Stimulated activated CD4-positive, alpha-beta T cell treated with anti-CD3 and anti-CD28 coated beads, Interleukin-12 subunit alpha, Interleukin-12 subunit beta, amount 100 ng/mL, for 4 hours (primary cell): ENCODE results near the gene TMEM89.

ENCODE experiments used
- DNase-seq: peaks from one replicate; pipeline ENCODE4 v3.0.0-alpha.2; 2020

The TMEM89 gene

GRCh38 chr3:48609088-48610005, 12.2 kb downstream of the TMEM89 start, which contains the start of gene UQCRC1:
UQCRC1 (minus strand) TSS chr3:48609646; CDS start chr3:48609620, 26 bp downstream.
- peak; percentile 90 for DNase-seq

GRCh38 chr3:48607519-48607918, 14.1 kb downstream of the TMEM89 start:
- DNase-seq: no peak

GRCh38 chr3:48601622-48601994, 20.0 kb downstream of the TMEM89 start:
- DNase-seq: no peak

GRCh38 chr3:48600711-48601621, 20.6 kb downstream of the TMEM89 start:
- no peak for DNase-seq

GRCh38 chr3:48599509-48600285, 21.9 kb downstream of the TMEM89 start:
- DNase-seq: no peak

GRCh38 chr3:48599077-48599501, 22.5 kb downstream of the TMEM89 start:
- DNase-seq: no peak

- no peak for DNase-seq
These were observed 23.1 kb downstream of the TMEM89 start for GRCh38 chr3:48598323-48599076.

GRCh38 chr3:48597408-48597800, 24.2 kb downstream of the TMEM89 start:
- DNase-seq: no peak

- no peak for DNase-seq
These were observed 24.7 kb downstream of the TMEM89 start for GRCh38 chr3:48596676-48597407.

- DNase-seq: no peak
These were observed 25.4 kb downstream of the TMEM89 start for GRCh38 chr3:48596157-48596556.

- no peak for DNase-seq
These were observed 25.9 kb downstream of the TMEM89 start for GRCh38 chr3:48595526-48596121.

- no peak for DNase-seq
These were observed 26.5 kb downstream of the TMEM89 start, which contains the start of gene COL7A1 for GRCh38 chr3:48595075-48595525. COL7A1 (minus strand) TSS chr3:48595329; CDS start chr3:48595159, 170 bp downstream.

GRCh38 chr3:48594417-48595049, 27.0 kb downstream of the TMEM89 start:
- no peak for DNase-seq

- DNase-seq: no peak
These were observed 28.2 kb downstream of the TMEM89 start for GRCh38 chr3:48593337-48593736.

- no peak for DNase-seq
These were observed 29.0 kb downstream of the TMEM89 start for GRCh38 chr3:48592519-48593087.

GRCh38 chr3:48591886-48592518, 29.6 kb downstream of the TMEM89 start:
- no peak for DNase-seq

- DNase-seq: no peak
These were observed 30.1 kb downstream of the TMEM89 start for GRCh38 chr3:48591436-48591835.

- DNase-seq: no peak
These were observed 33.3 kb downstream of the TMEM89 start for GRCh38 chr3:48588230-48588629.

- DNase-seq: no peak
These were observed 33.9 kb downstream of the TMEM89 start for GRCh38 chr3:48587686-48588085.
